ENCODE results near the gene VPS4A.
"Not testable (repeated sequence)": the region's sequence is repeated elsewhere in the genome, so short reads cannot be mapped to it uniquely, and the experiment has no call there.

The VPS4A gene

GRCh38 chr16:69310653-69311532 lies at the start of gene VPS4A:
VPS4A (plus strand) TSS chr16:69311350; CDS start chr16:69311512, 162 bp downstream.
- DNase-seq (ENCODE audit: low read depth): peak; percentile 96

GRCh38 chr16:69266334-69267063 lies 44.7 kb upstream of the VPS4A start:
- no peak for DNase-seq (ENCODE audit: low read depth)

GRCh38 chr16:69267633-69268032 lies 43.5 kb upstream of the VPS4A start:
- no peak for DNase-seq (ENCODE audit: low read depth)

GRCh38 chr16:69270395-69270794 lies 40.8 kb upstream of the VPS4A start:
- no peak for DNase-seq (ENCODE audit: low read depth)

- peak; percentile 23 for DNase-seq (ENCODE audit: low read depth)
Measured at GRCh38 chr16:69270831-69271230, 40.3 kb upstream of the VPS4A start.

- peak; percentile 74 for DNase-seq (ENCODE audit: low read depth)
Measured at GRCh38 chr16:69273009-69273408, 38.1 kb upstream of the VPS4A start.

- DNase-seq (ENCODE audit: low read depth): no peak
Measured at GRCh38 chr16:69274699-69275235, 36.4 kb upstream of the VPS4A start.

GRCh38 chr16:69276148-69277115 lies 34.7 kb upstream of the VPS4A start:
- DNase-seq (ENCODE audit: low read depth): peak; percentile 99

GRCh38 chr16:69277413-69277812 lies 33.7 kb upstream of the VPS4A start:
- no peak for DNase-seq (ENCODE audit: low read depth)

- DNase-seq (ENCODE audit: low read depth): no peak
Measured at GRCh38 chr16:69283851-69284250, 27.3 kb upstream of the VPS4A start.

GRCh38 chr16:69285240-69285639 lies 25.9 kb upstream of the VPS4A start:
- DNase-seq (ENCODE audit: low read depth): no peak

- DNase-seq (ENCODE audit: low read depth): peak; percentile 63
Measured at GRCh38 chr16:69286941-69287713, 24.0 kb upstream of the VPS4A start.

- not testable (repeated sequence) for DNase-seq (ENCODE audit: low read depth)
Measured at GRCh38 chr16:69291657-69292056, 19.5 kb upstream of the VPS4A start.

GRCh38 chr16:69293401-69293800 lies 17.7 kb upstream of the VPS4A start:
- DNase-seq (ENCODE audit: low read depth): no peak

- DNase-seq (ENCODE audit: low read depth): no peak
Measured at GRCh38 chr16:69294051-69294450, 17.1 kb upstream of the VPS4A start.

GRCh38 chr16:69296771-69297170 lies 14.4 kb upstream of the VPS4A start:
- not testable (repeated sequence) for DNase-seq (ENCODE audit: low read depth)

- no peak for DNase-seq (ENCODE audit: low read depth)
Measured at GRCh38 chr16:69298261-69298660, 12.9 kb upstream of the VPS4A start.

- no peak for DNase-seq (ENCODE audit: low read depth)
Measured at GRCh38 chr16:69301187-69301586, 10.0 kb upstream of the VPS4A start.

GRCh38 chr16:69301861-69302260 lies 9.3 kb upstream of the VPS4A start:
- DNase-seq (ENCODE audit: low read depth): no peak

- no peak for DNase-seq (ENCODE audit: low read depth)
Measured at GRCh38 chr16:69302301-69302700, 8.8 kb upstream of the VPS4A start.

GRCh38 chr16:69306031-69306430 lies 5.1 kb upstream of the VPS4A start:
- no peak for DNase-seq (ENCODE audit: low read depth)

All from fibroblast of the conjunctiva (primary cell).